ENCODE measurements around the gene TEFM. TPM values are rescaled to one million over a fixed set of nuclear protein-coding genes. Genes with fewer than 3 reads are reported as not detected.
"Not testable (repeated sequence)": the region's sequence is repeated elsewhere in the genome, so short reads cannot be mapped to it uniquely, and the experiment has no call there.

The TEFM gene
- total RNA-seq, 1 experiment from 2014 or later, result 10.7 TPM

DNA sequence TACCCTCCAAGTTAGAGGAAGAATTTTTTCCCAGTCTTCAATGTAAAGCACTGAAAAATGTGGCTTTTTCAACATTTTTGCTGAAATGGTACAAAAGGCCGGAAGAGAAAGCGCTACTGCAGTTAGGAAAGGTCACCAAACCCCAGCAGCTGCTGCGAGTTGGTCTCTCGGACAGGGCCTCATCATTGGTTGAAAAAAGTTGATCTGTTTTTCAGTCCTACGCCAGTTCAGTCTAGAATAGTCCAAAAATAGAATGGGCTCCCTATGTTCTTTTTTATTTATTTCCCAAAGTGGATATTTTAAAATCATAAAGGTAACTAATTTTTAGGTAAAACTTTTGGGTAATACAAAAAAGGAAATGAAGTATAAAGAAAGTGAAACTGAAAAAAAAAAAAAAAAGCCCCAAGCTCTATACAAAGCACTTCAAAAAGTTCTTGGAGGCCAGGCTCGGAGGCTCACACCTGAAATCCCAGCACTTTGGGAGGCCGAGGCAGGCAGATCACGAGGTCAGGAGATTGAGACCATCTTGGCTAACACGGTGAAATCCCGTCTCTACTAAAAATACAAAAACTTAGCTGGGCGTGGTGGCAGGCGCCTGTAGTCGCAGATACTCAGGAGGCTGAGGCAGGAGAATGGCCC, 33.1 kb upstream of the TEFM start:
- Mint-ChIP-seq H3K4me3 (ENCODE audit: unreplicated experiment) (no peak overlapping the region), H3K36me3 (ENCODE audit: insufficient read depth, unreplicated experiment) (no peaks in the 10 kb centered on the region), H3K9me3 (ENCODE audit: unreplicated experiment) (no peaks in the 10 kb centered on the region), H3K27ac (ENCODE audit: low read depth, unreplicated experiment) (no peak overlapping the region), H3K4me1 (ENCODE audit: insufficient read depth, unreplicated experiment) (no peaks in the 10 kb centered on the region), H3K27me3 (ENCODE audit: insufficient read depth, unreplicated experiment) (no peaks in the 10 kb centered on the region)
- TF ChIP-seq, protein P1, sequence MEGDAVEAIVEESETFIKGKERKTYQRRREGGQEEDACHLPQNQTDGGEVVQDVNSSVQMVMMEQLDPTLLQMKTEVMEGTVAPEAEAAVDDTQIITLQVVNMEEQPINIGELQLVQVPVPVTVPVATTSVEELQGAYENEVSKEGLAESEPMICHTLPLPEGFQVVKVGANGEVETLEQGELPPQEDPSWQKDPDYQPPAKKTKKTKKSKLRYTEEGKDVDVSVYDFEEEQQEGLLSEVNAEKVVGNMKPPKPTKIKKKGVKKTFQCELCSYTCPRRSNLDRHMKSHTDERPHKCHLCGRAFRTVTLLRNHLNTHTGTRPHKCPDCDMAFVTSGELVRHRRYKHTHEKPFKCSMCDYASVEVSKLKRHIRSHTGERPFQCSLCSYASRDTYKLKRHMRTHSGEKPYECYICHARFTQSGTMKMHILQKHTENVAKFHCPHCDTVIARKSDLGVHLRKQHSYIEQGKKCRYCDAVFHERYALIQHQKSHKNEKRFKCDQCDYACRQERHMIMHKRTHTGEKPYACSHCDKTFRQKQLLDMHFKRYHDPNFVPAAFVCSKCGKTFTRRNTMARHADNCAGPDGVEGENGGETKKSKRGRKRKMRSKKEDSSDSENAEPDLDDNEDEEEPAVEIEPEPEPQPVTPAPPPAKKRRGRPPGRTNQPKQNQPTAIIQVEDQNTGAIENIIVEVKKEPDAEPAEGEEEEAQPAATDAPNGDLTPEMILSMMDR (IDR thresholded peaks at IDR 0.05; ENCODE audit: unreplicated experiment), result no peak
- intact Hi-C loops (cut with micrococcal nuclease), result no loop called here
- BruUV-seq (replicated peaks), result no TSS peak
- ChIA-PET POLR2A (interaction anchor here (0.7 kb wide), 1 partner anchor 962 kb away, joined by 3 read pairs; the partner anchor contains the start of gene UTP6), CTCF (interaction anchor here (0.7 kb wide), 1 partner anchor 567 kb away, joined by 5 read pairs; no protein-coding TSS in a partner anchor)
- no peak for DNase-seq (ENCODE audit: unreplicated experiment)

DNA sequence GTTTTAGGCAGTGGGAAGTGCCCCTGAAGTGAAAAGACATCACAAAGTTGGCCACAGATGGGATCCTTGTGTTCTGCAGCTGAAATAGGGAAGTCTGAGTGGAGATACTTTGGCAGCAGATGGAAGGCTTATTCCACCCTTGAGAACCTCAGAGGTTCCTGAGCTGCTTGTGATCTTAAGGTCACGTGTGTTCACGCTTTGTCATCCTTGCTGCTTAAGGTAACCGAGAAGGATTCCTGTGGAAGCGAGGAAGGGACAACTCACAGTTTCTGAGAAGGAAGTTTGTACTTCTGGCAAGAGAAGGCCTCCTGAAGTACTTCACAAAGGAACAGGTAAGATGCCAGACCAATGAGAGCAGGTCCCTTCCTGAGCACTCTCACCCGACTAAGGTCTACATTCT, 27.9 kb upstream of the TEFM start:
- H3K36me3 Mint-ChIP-seq (ENCODE audit: insufficient read depth, unreplicated experiment), result no peaks in the 10 kb centered on the region
- ChIA-PET CTCF (no interaction called here), POLR2A (no interaction called here)
- H3K27me3 Mint-ChIP-seq (ENCODE audit: insufficient read depth, unreplicated experiment), result no peaks in the 10 kb centered on the region
- H3K27ac Mint-ChIP-seq (ENCODE audit: low read depth, unreplicated experiment), result no peak overlapping the region
- intact Hi-C loops (cut with micrococcal nuclease), result no loop called here
- BruUV-seq (replicated peaks), result no TSS peak
- no peak overlapping the region for H3K4me3 Mint-ChIP-seq (ENCODE audit: unreplicated experiment)
- no peaks in the 10 kb centered on the region for H3K9me3 Mint-ChIP-seq (ENCODE audit: unreplicated experiment)
- TF ChIP-seq, protein P1 (IDR thresholded peaks at IDR 0.05; ENCODE audit: unreplicated experiment), result no peak
- no peak for DNase-seq (ENCODE audit: unreplicated experiment)
- H3K4me1 Mint-ChIP-seq (ENCODE audit: insufficient read depth, unreplicated experiment), result no peaks in the 10 kb centered on the region

DNA sequence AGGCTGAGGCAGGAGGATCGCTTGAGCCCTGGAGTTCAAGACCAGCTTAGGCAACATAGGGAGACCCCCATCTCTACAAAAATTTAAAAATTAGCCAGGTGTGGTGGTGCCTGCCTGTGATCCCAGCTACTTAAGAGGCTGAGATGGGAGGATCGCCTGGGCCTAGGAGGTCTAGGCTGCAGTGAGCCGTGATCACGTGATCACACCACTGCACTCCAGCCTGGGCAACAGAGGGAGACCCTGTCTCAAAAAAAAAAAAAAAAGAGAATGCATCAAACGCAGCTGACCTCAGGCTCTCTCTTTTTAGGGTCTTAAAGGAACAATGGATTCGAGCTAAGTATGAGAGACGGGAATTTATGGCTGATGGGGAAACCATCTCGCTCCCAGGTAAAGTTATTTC, 25.5 kb upstream of the TEFM start:
- intact Hi-C loops (cut with micrococcal nuclease); H3K27ac Mint-ChIP-seq (ENCODE audit: low read depth, unreplicated experiment); H3K36me3 Mint-ChIP-seq (ENCODE audit: insufficient read depth, unreplicated experiment); H3K9me3 Mint-ChIP-seq (ENCODE audit: unreplicated experiment); DNase-seq (ENCODE audit: unreplicated experiment); BruUV-seq (replicated peaks); H3K4me3 Mint-ChIP-seq (ENCODE audit: unreplicated experiment); H3K4me1 Mint-ChIP-seq (ENCODE audit: insufficient read depth, unreplicated experiment); H3K27me3 Mint-ChIP-seq (ENCODE audit: insufficient read depth, unreplicated experiment): not testable (repeated sequence)
- POLR2A ChIA-PET, result interaction anchor here (0.9 kb wide), 1 partner anchor 10 kb away, joined by 4 read pairs; no protein-coding TSS in a partner anchor
- CTCF ChIA-PET, result interaction anchor here (0.9 kb wide), 1 partner anchor 39 kb away, joined by 4 read pairs; the partner anchor contains the start of gene RNF135

DNA sequence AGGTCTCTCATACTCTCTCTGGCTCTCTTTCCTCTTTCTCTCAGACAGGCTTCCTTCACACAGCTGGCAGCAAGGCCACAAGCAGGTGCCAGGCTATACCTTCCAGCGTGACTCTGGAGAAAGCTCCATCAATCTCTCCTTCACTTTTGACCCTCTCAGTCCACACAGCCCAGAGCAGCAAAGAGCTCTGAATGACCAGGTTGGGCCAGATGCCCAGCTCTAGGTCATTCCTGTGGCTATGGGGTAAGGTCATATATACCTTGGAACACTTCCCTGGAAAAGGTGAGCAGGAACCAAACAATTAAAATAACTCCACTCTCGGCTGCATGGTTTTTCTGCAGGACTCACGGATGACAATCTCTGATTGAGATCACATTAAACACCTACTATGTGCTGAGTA, 24.5 kb upstream of the TEFM start:
- intact Hi-C loops (cut with micrococcal nuclease), result no loop called here
- TF ChIP-seq, protein P1 (IDR thresholded peaks at IDR 0.05; ENCODE audit: unreplicated experiment), result no peak
- no peak overlapping the region for H3K27ac Mint-ChIP-seq (ENCODE audit: low read depth, unreplicated experiment)
- CTCF ChIA-PET, result no interaction called here
- peaks cover 4% of the 10 kb centered on the region for H3K27me3 Mint-ChIP-seq (ENCODE audit: insufficient read depth, unreplicated experiment)
- H3K36me3 Mint-ChIP-seq (ENCODE audit: insufficient read depth, unreplicated experiment), result no peaks in the 10 kb centered on the region
- no peak for DNase-seq (ENCODE audit: unreplicated experiment)
- no peak overlapping the region for H3K4me3 Mint-ChIP-seq (ENCODE audit: unreplicated experiment)
- POLR2A ChIA-PET, result no interaction called here
- H3K9me3 Mint-ChIP-seq (ENCODE audit: unreplicated experiment), result no peaks in the 10 kb centered on the region
- no peaks in the 10 kb centered on the region for H3K4me1 Mint-ChIP-seq (ENCODE audit: insufficient read depth, unreplicated experiment)
- BruUV-seq (replicated peaks), result no TSS peak

DNA sequence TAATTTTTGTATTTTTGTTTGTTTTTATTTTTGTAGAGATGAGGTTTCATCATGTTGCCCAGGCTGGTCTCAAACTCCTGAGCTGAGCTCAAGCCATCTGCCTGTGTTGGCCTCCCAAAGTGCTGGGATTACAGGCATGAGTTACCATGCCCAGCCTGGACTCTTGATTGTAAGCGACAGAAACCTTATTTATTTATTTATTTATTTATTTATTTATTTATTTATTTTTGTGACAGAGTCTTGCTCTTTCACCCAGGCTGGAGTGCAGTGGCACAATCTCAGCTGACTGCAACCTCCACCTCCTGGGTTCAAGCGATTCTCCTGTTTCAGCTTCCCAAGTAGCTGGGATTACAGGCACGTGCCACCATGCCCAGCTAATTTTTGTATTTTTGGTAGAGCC, 23.8 kb upstream of the TEFM start:
- H3K9me3 Mint-ChIP-seq (ENCODE audit: unreplicated experiment); BruUV-seq (replicated peaks); intact Hi-C loops (cut with micrococcal nuclease); H3K4me3 Mint-ChIP-seq (ENCODE audit: unreplicated experiment); DNase-seq (ENCODE audit: unreplicated experiment); H3K4me1 Mint-ChIP-seq (ENCODE audit: insufficient read depth, unreplicated experiment); CTCF ChIA-PET; H3K36me3 Mint-ChIP-seq (ENCODE audit: insufficient read depth, unreplicated experiment); H3K27ac Mint-ChIP-seq (ENCODE audit: low read depth, unreplicated experiment): not testable (repeated sequence)
- H3K27me3 Mint-ChIP-seq (ENCODE audit: insufficient read depth, unreplicated experiment), result peaks cover 11% of the 10 kb centered on the region
- POLR2A ChIA-PET, result interaction anchor here (1.4 kb wide), 1 partner anchor 41 kb away, joined by 4 read pairs; the partner anchor contains the start of gene RNF135

Measured in MCF 10A (cell line).